ENCODE measurements around the gene SCRN1.

The SCRN1 gene

GRCh38 chr7:29921404-29922010, 68.1 kb downstream of the SCRN1 start:
- Histone ChIP-seq H3K9me3 (no peaks in the 10 kb centered on the region), H3K27me3 (ENCODE audit: low read depth) (no peaks in the 10 kb centered on the region), H3K4me3 (no peak overlapping the region), H3K36me3 (replicated peaks) (peaks cover 57% of the 10 kb centered on the region), H3K4me1 (no peaks in the 10 kb centered on the region)
- peak; percentile 67 to 79 for DNase-seq (ENCODE audit: low spot score in 2 of 2)
- in situ Hi-C loops (cut with MboI; ENCODE audit: low sequenced_read_pairs) = no loop called here

GRCh38 chr7:29920491-29920890, 69.1 kb downstream of the SCRN1 start:
- Histone ChIP-seq H3K4me1 (no peaks in the 10 kb centered on the region), H3K27me3 (ENCODE audit: low read depth) (no peaks in the 10 kb centered on the region), H3K4me3 (no peak overlapping the region), H3K36me3 (replicated peaks) (peaks cover 51% of the 10 kb centered on the region), H3K9me3 (no peaks in the 10 kb centered on the region)
- DNase-seq (ENCODE audit: low spot score in 2 of 2) = no peak
- in situ Hi-C loops (cut with MboI; ENCODE audit: low sequenced_read_pairs) = no loop called here

DNA sequence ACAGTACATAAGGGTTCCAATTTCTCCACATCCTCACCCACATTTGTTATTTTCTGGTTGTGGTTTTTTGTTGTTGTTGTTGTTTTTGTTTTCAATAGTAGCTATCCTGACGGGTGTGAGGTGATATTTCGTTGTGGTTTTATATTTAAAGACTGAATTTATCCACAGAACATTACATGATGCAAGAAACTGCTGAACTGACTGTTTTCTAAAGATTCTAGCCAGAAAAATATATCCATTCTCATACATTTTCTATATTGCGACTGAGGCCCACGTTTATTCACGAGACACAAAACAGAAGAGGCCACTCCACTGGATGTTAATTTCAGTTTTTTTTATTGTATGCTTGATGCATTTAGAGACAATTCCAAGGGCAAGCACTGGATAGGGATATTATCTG, 69.8 kb downstream of the SCRN1 start:
- in situ Hi-C loops (cut with MboI; ENCODE audit: low sequenced_read_pairs) = loop anchor here (5.0 kb wide), 1 partner anchor 167 kb away; no protein-coding TSS in a partner anchor
- H3K4me3 ChIP-seq = no peak overlapping the region
- H3K4me1 ChIP-seq = no peaks in the 10 kb centered on the region
- H3K36me3 ChIP-seq (replicated peaks) = peaks cover 45% of the 10 kb centered on the region
- no peaks in the 10 kb centered on the region for H3K9me3 ChIP-seq
- DNase-seq (ENCODE audit: low spot score in 2 of 2) = no peak
- no peaks in the 10 kb centered on the region for H3K27me3 ChIP-seq (ENCODE audit: low read depth)

DNA sequence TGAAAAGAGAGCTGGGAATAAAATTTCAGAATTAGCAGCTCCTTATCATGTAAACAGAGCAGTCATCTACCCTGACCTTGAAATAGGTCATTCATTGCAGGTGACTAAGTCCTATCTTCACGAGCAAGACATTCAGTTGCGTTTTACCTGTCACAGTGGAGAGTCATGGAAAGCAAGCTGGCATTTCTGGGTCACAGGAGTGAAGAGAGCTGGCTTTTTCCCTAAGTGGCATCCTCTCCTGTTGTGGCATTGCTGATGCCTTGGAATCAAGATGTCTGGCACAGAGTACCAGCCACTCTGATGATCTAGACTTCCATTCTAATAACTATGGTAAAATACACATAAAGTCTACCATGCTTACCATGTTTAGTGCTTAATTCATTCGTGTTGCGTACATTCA, 70.8 kb downstream of the SCRN1 start:
- Histone ChIP-seq H3K36me3 (replicated peaks) (peaks cover 38% of the 10 kb centered on the region), H3K9me3 (no peaks in the 10 kb centered on the region), H3K4me3 (no peak overlapping the region), H3K4me1 (no peaks in the 10 kb centered on the region), H3K27me3 (ENCODE audit: low read depth) (no peaks in the 10 kb centered on the region)
- in situ Hi-C loops (cut with MboI; ENCODE audit: low sequenced_read_pairs) = loop anchor here (5.0 kb wide), 1 partner anchor 167 kb away; no protein-coding TSS in a partner anchor
- DNase-seq (ENCODE audit: low spot score in 2 of 2) = no peak

- no peaks in the 10 kb centered on the region for H3K27me3 ChIP-seq (ENCODE audit: low read depth)
- H3K9me3 ChIP-seq = no peaks in the 10 kb centered on the region
- DNase-seq (ENCODE audit: low spot score in 2 of 2) = peak in 1 of 2 experiments; percentile 9
- in situ Hi-C loops (cut with MboI; ENCODE audit: low sequenced_read_pairs) = loop anchor here (5.0 kb wide), 1 partner anchor 165 kb away; no protein-coding TSS in a partner anchor
- no peaks in the 10 kb centered on the region for H3K4me1 ChIP-seq
- no peak overlapping the region for H3K4me3 ChIP-seq
- H3K36me3 ChIP-seq (replicated peaks) = peaks cover 26% of the 10 kb centered on the region
Observed at GRCh38 chr7:29917641-29918040, 72.0 kb downstream of the SCRN1 start.

DNA sequence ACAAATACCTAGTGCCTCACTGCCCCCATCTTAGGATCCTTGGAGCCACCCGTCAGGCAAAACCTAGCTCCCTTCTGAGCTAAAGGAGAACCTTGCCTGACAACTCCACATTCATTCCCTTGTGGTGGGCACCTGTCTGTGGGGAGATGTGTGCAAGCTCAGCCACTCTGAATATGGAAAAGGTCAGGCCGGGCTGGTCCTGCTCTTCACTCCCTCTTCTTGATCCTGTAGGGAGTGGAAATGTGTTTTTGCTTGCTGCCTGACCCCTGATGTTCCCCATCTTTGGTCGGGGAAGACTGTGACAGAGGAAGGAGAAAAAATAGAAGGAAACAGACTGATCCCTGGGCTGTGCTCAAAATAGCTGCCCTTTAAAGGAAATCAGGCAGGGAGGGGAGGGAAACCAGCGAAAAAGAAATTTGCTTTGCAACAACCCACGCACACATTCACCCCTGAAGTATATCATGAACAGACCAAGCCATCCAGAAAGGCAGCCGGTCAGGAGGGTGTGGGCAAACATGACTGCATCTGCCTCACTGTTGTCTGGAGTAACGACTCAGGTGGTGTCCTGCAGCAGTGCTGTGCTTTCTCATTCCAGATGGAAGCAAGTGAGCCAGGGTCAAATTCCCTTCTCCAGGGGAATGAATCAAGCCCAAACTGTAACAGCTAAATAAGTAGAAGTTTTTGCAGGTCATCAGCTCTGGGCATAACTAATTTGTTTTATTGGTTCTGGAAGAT, 74.0 kb downstream of the SCRN1 start:
- in situ Hi-C loops (cut with MboI; ENCODE audit: low sequenced_read_pairs) = loop anchor here (5.0 kb wide), 1 partner anchor 163 kb away; no protein-coding TSS in a partner anchor

GRCh38 chr7:29914180-29914579, 75.4 kb downstream of the SCRN1 start:
- Histone ChIP-seq H3K4me3 (no peak overlapping the region), H3K27me3 (ENCODE audit: low read depth) (no peaks in the 10 kb centered on the region), H3K9me3 (no peaks in the 10 kb centered on the region), H3K4me1 (no peaks in the 10 kb centered on the region), H3K36me3 (replicated peaks) (no peaks in the 10 kb centered on the region; the same call in none of the 2 replicates)
- DNase-seq (ENCODE audit: low spot score in 2 of 2) = no peak
- in situ Hi-C loops (cut with MboI; ENCODE audit: low sequenced_read_pairs) = no loop called here

More for the DNA sequence above, 74.0 kb downstream of the SCRN1 start:
- H3K4me1 ChIP-seq = no peaks in the 10 kb centered on the region
- no peak for DNase-seq (ENCODE audit: low spot score in 2 of 2)
- no peak overlapping the region for H3K4me3 ChIP-seq
- H3K27me3 ChIP-seq (ENCODE audit: low read depth) = no peaks in the 10 kb centered on the region
- H3K36me3 ChIP-seq (replicated peaks) = peaks cover 11% of the 10 kb centered on the region
- H3K9me3 ChIP-seq = no peaks in the 10 kb centered on the region

DNA sequence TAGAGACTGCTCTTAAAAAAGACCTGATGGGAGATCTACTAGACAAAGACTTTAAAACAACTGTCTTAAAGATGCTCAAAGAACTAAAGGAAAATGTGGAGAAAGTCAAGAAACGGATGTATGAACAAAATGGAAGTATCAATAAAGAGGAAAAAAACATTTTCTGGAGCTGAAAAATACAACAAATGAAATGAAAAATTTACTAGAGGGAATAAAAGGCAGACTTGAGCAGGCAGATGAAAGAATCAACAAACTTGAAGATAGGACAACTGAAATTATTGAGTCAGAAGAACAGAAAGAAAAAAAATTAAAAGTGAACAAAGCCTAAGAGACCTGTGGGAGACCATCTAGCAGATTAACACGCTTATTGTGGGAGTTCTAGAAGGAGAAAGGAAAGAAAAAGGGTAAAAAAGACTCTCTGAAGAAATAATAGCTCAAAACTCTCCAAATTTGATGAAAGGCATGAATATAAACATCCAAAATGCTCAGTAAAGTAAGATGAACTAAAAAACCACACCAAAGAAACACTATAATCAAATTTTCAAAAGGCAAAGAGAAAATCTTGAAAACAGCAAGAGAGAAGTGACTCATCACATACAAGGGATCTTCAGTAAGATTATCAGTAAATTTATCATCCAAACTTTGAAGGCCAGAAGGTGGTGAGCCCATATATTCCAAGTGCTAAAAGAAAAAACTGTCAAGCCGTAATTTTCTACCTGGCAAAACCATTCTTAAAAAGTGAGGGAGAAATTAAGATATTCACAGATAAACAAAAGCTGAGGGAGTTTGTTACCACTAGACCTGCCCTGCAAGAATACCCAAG, 83.2 kb downstream of the SCRN1 start:
- DNase-seq (ENCODE audit: low spot score in 2 of 2) = no peak
- H3K4me3 ChIP-seq = no peak overlapping the region
- H3K36me3 ChIP-seq (replicated peaks) = peaks cover 33% of the 10 kb centered on the region
- in situ Hi-C loops (cut with MboI; ENCODE audit: low sequenced_read_pairs) = no loop called here
- H3K27me3 ChIP-seq (ENCODE audit: low read depth) = no peaks in the 10 kb centered on the region
- H3K4me1 ChIP-seq = no peaks in the 10 kb centered on the region
- peaks cover 9% of the 10 kb centered on the region; the same call in 1 of the 2 replicates for H3K9me3 ChIP-seq

DNA sequence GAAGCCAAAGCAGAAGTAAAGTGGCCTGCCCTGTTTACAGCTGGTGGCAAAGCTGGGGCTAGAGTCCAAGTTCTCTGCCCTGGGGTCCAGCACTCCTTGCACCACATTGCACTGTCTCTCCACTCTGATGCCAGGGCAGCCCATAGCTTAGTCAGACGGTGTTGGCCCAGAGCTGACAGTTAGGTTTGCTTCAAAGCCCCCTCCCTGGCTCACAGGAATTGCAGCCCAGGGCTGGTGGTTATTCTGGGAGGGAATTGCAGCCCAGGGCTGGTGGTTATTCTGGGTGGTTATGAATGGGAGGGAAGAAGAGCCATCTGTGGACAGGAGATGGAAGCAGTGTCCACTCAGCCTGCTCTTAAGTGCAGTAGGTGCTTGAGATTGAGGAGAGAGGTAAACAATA, 88.9 kb downstream of the SCRN1 start:
- Histone ChIP-seq H3K36me3 (replicated peaks) (peaks cover 29% of the 10 kb centered on the region), H3K4me3 (no peak overlapping the region), H3K27me3 (ENCODE audit: low read depth) (no peaks in the 10 kb centered on the region), H3K9me3 (no peaks in the 10 kb centered on the region; the same call in 1 of the 2 replicates), H3K4me1 (no peaks in the 10 kb centered on the region)
- in situ Hi-C loops (cut with MboI; ENCODE audit: low sequenced_read_pairs) = no loop called here
- no peak for DNase-seq (ENCODE audit: low spot score in 2 of 2)

DNA sequence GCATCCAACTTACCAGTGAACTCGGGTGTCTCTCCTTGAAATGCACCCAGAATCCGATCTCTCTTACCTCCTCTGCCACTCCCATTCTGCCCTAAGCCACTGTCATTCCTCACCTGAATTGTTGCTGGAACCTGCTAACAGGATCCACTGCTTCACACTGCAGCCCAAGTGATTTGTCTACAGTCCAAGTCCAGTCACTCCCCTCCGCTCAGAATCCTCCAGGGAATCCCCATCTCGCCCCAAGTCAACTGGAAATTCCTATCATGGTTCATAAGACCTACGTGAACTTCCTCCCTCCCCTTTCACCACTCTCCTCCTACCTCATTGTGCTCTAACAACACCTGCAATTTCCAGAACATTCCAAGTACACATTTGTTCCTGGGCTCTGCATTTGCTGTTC, 91.3 kb downstream of the SCRN1 start:
- Histone ChIP-seq H3K27me3 (ENCODE audit: low read depth) (no peaks in the 10 kb centered on the region), H3K4me3 (no peak overlapping the region), H3K4me1 (peaks cover 8% of the 10 kb centered on the region), H3K9me3 (no peaks in the 10 kb centered on the region; the same call in 1 of the 2 replicates), H3K36me3 (replicated peaks) (peaks cover 6% of the 10 kb centered on the region)
- in situ Hi-C loops (cut with MboI; ENCODE audit: low sequenced_read_pairs) = no loop called here
- no peak for DNase-seq (ENCODE audit: low spot score in 2 of 2)

- no peak for DNase-seq (ENCODE audit: low spot score in 2 of 2)
- H3K36me3 ChIP-seq (replicated peaks) = peaks cover 6% of the 10 kb centered on the region
- in situ Hi-C loops (cut with MboI; ENCODE audit: low sequenced_read_pairs) = no loop called here
- peaks cover 15% of the 10 kb centered on the region for H3K4me1 ChIP-seq
- no peak overlapping the region for H3K4me3 ChIP-seq
- H3K9me3 ChIP-seq = no peaks in the 10 kb centered on the region; the same call in 1 of the 2 replicates
- no peaks in the 10 kb centered on the region for H3K27me3 ChIP-seq (ENCODE audit: low read depth)
Observed at GRCh38 chr7:29896685-29897411, 92.8 kb downstream of the SCRN1 start.

GRCh38 chr7:29895559-29895958, 94.0 kb downstream of the SCRN1 start:
- DNase-seq (ENCODE audit: low spot score in 2 of 2) = no peak
- in situ Hi-C loops (cut with MboI; ENCODE audit: low sequenced_read_pairs) = no loop called here
- Histone ChIP-seq H3K27me3 (ENCODE audit: low read depth) (no peaks in the 10 kb centered on the region), H3K4me1 (peaks cover 15% of the 10 kb centered on the region), H3K36me3 (replicated peaks) (peaks cover 6% of the 10 kb centered on the region), H3K9me3 (no peaks in the 10 kb centered on the region; the same call in 1 of the 2 replicates), H3K4me3 (no peak overlapping the region)

DNA sequence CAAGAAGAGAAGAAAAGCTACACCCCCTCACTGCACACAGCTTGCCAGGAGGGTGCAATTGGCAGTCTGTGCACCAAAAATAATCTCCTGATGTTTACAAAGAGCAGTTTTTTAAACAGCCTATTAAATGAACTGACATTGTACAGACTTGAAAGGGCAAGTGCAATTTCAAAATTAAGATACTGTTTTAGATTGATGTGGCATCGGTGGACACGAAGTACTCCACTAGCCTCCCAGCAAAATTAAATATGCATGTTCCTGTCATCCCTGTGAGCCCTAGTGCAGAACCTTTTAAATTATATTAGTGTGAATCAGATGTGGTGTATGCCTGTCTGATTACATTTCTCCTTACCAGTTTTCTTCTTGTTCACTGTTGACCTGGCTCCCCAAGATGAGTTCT, 95.3 kb downstream of the SCRN1 start:
- H3K4me1 ChIP-seq = peaks cover 15% of the 10 kb centered on the region
- in situ Hi-C loops (cut with MboI; ENCODE audit: low sequenced_read_pairs) = no loop called here
- no peaks in the 10 kb centered on the region for H3K27me3 ChIP-seq (ENCODE audit: low read depth)
- no peak for DNase-seq (ENCODE audit: low spot score in 2 of 2)
- no peaks in the 10 kb centered on the region; the same call in 1 of the 2 replicates for H3K9me3 ChIP-seq
- H3K4me3 ChIP-seq = no peak overlapping the region
- peaks cover 14% of the 10 kb centered on the region for H3K36me3 ChIP-seq (replicated peaks)
